Left colon (tissue), 2 donors: ENCODE data around the gene VGF. TPM values are rescaled to one million over a fixed set of nuclear protein-coding genes. Genes with fewer than 3 reads are reported as not detected.
A peak's percentile ranks its signal among the peaks of the same experiment; 100 is the strongest.

Source experiments
- ATAC-seq: fragments of 200-7000 bp; cut with Tn5 transposase; one replicate; pipeline ENCODE4 v1.9.1; 2020; ENCODE audit warnings: mild to moderate bottlenecking, moderate library complexity
- DNase-seq, 2 donors: peaks; one replicate each; pipeline ENCODE4 v3.0.0-alpha.2; 2020
- intact Hi-C, 2 donors: fragments of 100-400 bp; cut with DNase I in 1 of 2; cut with micrococcal nuclease in 1 of 2; formaldehyde crosslinking; loops; one replicate each; pipeline versions ENCODE4 v1.11.2 to v1.14.0; 2022; cut with DNase I, micrococcal nuclease
- total RNA-seq, 2 donors: library from RNA; stranded (reverse); fragmentation: NEBNext Ultra II Directional; extraction: Animal tissue kit (Norgen Biotek cat#: 25700); gene quantifications; one replicate each; pipeline ENCODE4 v1.2.1, GENCODE V29; 2021
- donor health status: DM: no; HTN: no; CAD: no.
- donor health status: DM: yes; HTN: yes; CAD: no.

The VGF gene
- total RNA-seq, 2 donors from 2014 or later, result 0.40 to 0.73 TPM

DNA sequence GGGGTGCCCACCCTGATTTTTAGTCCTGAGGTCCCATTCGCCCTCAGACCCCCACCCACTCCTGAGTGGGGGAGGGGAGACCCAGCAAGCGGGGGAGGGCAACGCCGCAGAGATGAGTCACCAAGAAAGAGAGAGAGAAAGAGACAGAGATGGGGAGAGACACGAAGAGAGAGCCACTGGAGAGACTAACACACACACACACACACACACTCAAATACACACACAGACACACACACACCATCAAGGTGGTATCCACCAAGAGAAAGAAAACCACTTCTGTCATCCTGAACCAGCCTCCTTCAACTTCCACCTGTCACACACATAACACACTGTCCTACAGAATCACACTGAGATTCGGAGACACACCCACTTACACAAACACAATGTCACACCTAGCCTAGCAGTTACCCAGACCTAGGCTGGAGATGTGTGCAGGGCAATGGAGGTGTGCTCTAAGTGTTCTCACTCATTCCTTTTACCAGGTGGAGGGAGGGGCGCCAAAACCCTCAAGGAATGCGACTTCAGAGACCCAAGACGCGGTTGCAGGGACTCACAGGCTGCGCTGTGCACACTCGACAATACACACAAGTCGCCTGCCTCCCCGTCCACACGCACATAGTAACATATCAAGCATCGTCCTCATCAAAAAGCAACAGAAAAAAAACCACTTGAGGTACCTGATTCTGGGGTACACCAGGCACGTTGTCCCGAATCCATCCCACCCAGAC, 3.9 kb upstream of the VGF start:
- ATAC-seq, result no peak
- intact Hi-C loops, result no loop called here
- DNase-seq, result no peak

DNA sequence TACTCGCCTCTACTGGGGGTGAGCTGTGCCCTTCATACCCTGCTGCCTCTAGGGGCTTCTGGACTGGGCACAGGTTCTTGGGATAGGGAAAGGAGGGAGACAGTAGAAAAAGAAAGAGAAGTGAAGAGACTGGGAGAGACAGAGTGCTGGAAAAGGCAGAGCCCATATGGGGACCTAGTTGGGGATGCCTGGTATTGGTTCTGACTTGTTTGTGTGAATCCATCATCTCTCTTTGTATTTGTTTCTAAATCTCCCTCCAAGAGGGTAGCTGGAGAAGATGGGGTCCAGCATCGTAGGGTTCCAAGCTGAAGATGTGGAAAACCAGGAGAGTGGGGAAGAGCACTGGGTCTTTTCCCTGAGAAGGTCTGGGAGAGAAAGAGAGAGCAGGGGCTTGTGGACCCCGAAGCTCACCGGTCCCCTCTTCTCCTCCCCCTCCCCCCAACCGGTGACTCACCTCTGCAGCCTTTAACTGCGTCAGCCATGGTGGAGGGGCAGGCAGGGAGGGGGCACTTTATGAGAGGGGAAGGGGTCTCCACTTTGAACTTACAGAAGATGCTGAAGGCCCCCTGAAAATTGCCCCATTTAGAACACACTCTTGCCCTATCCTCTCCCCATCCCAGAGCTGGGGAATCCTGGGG, 3.2 kb upstream of the VGF start:
- DNase-seq (no peak), ATAC-seq (no peak)
- intact Hi-C loops, result no loop called here

GRCh38 chr7:101167645-101168411, 2.5 kb upstream of the VGF start:
- no peak for DNase-seq
- no peak for ATAC-seq
- intact Hi-C loops, result no loop called here

DNA sequence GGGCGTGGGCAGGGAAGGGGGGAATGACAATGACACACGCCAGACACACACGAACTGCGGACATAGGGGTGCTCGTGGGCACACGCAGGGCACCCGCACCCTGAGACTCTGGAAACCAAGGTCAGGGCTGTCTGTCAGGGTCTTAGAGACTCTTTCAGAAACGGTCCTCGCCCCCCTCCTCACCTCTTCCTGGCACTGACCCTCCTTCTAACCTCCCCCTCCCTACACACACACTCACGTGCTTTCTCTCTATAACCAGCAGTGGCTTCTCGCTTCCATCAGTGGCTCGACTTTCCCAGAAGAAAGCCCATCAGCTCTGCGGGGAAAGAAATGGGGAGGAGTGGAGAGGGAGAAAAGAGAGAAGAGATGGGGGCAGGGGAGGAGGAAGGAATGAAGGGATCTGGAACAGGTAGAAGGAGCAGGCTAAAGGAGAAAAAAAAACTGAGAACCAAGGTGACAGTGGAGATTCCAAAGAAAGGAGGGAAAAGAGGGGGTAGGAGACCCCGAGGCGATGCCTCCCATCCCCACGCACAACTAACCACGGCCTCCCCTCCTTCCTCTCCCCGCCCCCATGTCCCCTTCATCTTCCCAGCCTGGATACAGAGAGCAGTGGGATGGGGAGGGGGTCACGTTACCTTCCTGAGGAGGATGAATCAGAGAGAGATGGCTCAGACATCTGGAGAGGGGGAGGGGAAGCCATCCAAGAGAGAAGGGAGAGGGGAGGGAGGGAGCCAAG, 1.7 kb upstream of the VGF start:
- ATAC-seq (no peak), DNase-seq (no peak)
- intact Hi-C loops, result no loop called here

DNA sequence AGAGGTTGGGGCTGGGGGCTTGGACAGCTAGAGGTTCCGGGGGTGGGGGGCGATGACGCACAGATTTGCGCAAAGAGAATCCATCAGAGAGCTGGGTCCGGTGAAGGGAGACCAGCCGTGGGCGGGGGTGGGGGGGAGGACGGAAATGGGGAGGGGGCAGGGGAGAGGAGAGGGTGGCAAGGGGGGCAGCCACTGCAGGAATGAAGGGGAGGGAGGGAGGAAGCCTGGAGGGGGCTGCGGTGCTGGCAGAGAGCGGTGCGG, 1.2 kb upstream of the VGF start:
- DNase-seq, result no peak
- intact Hi-C loops, result no loop called here

DNA sequence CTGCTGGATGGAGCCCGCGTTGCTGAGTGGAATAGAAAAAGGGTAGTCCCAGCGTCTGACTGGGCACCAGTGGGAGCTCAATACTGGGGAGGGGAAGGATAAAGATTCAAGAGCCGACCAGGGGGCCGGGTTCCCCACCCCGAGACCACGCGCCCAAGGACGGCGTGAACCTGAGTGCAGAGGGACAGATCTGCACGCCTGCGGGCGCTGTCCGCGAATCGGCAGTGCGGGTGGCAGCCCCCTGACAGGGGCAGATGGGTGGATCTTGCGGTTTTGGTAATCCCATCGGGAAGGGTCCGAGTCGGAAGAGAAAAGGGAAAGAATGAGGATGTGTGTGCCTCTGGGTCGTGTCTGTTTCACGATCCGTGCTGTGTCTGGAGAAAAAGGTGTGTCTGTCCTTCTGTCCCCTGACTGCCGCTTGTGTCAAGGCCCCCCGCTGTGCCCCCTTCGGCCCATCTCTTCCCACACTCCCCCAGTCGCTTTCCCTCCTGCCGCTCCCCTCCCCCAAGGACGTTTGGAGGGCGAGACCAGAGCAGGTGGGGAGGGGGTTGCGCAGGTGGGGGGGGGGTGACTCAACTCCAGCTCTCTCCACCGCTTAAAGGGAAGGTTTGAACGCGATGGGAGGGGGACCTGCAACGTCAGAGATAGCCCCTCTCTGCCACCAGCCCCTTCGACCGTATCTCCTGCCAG, 734 bp upstream of the VGF start:
- intact Hi-C loops, result no loop called here
- DNase-seq, result no peak
- ATAC-seq, result no peak

More for the DNA sequence above, 1.2 kb upstream of the VGF start:
- no peak for ATAC-seq

- intact Hi-C loops, result no loop called here
- DNase-seq, result peak in 1 of 2 donors; percentile 39
- peak; percentile 45 for ATAC-seq
Observed at GRCh38 chr7:101164071-101164840, 1.1 kb downstream of the VGF start.

DNA sequence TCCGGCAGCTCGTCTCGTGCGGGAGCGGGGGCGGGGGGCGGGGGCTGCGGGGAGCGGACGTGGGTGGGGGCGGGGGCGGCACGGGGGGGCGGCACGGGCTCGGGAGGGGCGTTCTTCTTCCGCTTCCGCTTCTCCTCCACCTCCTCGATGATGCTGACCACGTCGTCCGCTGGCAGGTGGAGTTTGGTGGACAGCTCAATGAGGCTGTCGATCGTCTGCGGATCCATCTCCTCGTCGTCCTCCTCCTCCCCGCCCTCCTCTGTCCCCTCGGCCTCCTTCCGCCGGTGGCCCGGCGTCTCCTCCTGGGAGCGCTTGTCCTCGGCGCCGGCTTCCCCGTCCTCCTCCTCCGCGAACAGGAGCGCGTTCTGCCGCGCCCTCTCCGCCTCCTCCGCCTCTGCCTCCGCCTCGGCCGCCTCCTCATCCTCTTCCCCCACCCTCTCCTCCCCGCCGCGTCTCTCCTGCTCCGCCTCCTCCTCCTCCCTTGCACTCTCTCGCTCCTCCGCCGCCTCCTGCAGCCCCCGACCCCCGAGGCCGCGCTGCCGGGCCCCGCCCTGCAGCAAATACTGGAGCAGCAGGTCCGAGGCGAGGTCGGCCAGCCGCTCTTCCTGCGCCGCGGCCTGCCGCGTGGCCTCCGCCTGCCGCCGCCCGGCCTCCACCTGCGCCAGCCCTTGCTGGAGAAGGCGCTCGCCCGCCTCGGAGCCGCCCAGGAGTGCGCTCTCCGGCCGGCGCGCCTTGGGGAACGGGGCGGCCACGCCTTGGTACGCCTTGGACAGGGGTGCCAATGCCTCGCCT, 1.9 kb downstream of the VGF start:
- ATAC-seq, result peak; percentile 21
- DNase-seq, result peak in 1 of 2 donors; percentile 33
- intact Hi-C loops, result no loop called here

GRCh38 chr7:101162551-101163278, 2.7 kb downstream of the VGF start:
- intact Hi-C loops, result no loop called here
- ATAC-seq (peak; percentile 63), DNase-seq (peak in 1 of 2 donors; percentile 56)

DNA sequence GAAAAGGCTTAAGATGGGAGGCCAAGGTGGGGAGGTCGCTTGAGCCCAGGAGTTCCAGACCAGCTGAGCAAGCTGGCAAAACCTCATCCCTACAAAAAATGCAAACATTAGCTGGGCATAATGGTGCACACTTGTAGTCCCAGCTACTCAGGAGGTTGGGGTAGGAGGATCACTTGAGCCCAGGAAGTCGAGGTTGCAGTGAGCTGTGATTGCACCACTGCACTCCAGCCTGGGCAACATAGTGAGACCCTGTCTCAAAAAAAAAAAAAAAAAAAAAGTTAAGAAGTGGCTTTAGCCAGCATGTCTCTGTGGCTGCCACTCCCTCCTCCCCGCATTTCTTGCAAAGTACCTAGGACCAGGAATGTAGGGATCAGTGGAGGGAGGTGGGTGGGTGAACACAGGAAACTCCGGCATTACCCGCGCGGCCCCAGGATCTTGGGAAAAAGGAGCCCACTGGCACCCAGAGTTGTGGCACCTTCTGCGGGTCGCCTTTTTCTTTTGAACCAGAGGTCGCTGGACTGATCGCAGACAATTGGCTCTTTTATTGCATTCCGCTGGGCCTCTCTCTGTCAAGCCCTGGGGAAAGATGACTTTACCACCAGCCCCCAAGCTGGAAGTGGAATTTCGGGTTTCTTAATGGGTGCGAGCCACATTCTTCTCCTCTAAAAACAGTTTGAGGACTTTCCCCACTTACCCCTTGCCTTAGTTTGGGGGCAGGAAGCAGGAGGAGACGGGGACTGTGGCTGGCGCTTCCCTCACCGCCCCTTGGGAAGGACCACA, 3.5 kb downstream of the VGF start:
- DNase-seq, result no peak
- intact Hi-C loops, result no loop called here
- no peak for ATAC-seq

GRCh38 chr7:101160910-101161309, 4.5 kb downstream of the VGF start:
- intact Hi-C loops, result no loop called here
- ATAC-seq (no peak), DNase-seq (no peak)

DNA sequence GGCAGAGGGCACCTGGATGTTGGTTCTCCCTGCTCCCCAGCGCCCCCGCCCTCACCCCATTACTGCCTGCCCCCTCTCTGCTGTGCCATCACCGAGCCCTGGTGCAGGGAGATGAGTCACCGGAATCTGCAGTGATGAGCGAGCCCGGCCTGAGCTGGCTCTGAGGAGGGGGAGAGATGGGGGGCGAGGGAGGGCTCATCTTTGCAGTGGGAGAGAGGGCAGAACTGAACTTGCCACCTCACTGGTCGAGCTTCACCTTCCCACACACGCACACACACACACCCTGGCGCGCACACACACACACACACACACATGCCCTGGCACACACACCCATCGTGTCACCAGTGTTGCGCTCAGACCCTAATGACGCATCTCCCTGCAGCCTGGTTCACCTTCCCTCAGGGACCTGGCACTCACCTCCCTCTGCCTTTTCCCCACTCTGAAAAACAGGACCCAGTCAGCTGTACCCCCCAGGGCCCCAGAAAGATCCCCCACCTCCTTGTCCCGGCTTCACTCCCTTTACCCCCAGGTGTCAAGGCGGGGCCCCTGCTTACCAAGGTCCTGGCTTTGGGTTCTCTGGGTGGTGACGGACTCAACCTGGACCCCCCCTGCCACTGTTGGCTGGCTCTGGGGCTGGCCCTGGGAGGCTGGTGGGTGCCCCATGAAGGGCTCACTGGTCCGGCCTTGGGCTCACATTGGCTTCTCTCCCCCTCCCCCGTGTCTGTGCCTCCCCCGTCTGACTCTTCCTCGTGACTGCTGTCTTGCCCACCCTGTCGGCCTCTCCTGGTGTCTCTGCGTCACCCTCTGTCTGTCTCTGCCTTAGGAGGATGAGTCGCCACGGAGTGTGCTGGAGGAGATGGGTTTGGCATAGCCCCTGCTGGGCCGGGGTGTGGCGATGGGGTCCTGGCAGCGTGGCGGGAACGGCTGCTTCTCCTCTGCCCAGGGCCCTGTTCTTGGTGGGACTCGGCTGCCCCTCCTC, 5.4 kb downstream of the VGF start:
- no peak for ATAC-seq
- DNase-seq, result no peak
- intact Hi-C loops, result no loop called here

GRCh38 chr7:101156866-101157589, 8.3 kb downstream of the VGF start:
- intact Hi-C loops, result no loop called here
- peak; percentile 66 to 80 for DNase-seq
- ATAC-seq, result peak; percentile 71

DNA sequence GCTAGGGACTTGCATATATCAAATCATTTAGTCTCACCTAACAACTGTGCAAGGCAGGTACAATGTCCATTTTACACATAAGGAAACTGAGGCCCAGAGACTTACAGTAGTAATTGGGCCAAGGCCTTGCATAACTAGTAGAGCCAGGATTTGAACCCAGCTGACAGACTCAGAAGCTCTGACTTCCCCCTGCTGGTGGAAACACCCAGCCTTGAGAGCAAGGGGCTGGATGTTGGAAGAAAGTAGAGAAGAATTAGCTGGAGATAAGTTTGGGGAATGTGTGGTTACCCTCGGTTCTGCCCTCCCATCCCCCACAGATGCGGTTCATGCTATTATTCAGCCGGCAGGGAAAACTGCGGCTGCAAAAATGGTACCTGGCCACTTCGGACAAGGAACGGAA, 9.1 kb downstream of the VGF start:
- DNase-seq, result no peak
- ATAC-seq, result no peak
- intact Hi-C loops, result no loop called here
